Erythroblast (primary cell): ENCODE results near the gene AMMECR1.

Experiments used
- GATA1 ChIP-seq: IDR thresholded peaks from 2 replicates; pipeline ENCODE4 v1.6.1; 2011; ENCODE audit warnings: low read depth, mild to moderate bottlenecking, control low read depth, low read length, moderate library complexity
- POLR2A ChIP-seq: IDR thresholded peaks from 2 replicates; pipeline ENCODE4 v1.6.1; 2011; ENCODE audit warnings: mild to moderate bottlenecking, low read length

GRCh38 chrX:110359273-110359672 is 41.4 kb upstream of the AMMECR1 start:
- TF ChIP-seq POLR2A, result no peak
- TF ChIP-seq GATA1, result no peak
